B cell (primary cell): Measurements from ENCODE around the gene MRAS. TPM values are rescaled to one million over a fixed set of nuclear protein-coding genes. Genes with fewer than 3 reads are reported as not detected.

ENCODE experiments used
- polyA plus RNA-seq: library from polyadenylated mRNA; depleted of rRNA; stranded (reverse); fragments of >200 nt; gene quantifications from 2 replicates; pipeline ENCODE4 v1.2.3, GENCODE V29; 2012
- total RNA-seq, 2 donors: library from RNA; stranded (reverse); fragments of 120-200 nt in 1 of 2; gene quantifications; 1 replicate in 1 of 2; 2 replicates in 1 of 2; pipeline versions ENCODE4 v1.2.3 to v1.2.4, GENCODE V29; 2013 to 2022

MRAS gene
- total and polyA plus RNA-seq, 2 donors (not counting 1 experiment from before 2014, with no cell fraction given), result 0.03 to 0.22 TPM

Other genes with a start within 250 kb of the MRAS start
- not detected in 2 replicates for gene DZIP1L, start 233.0 kb upstream of the MRAS start, total RNA-seq
- gene DZIP1L, start 233.0 kb upstream of the MRAS start, polyA plus RNA-seq, result 0.25 TPM in 1 of 2 replicates, not detected in the other
- gene A4GNT, start 216.2 kb upstream of the MRAS start, total RNA-seq, result not detected in 2 replicates
- gene A4GNT, start 216.2 kb upstream of the MRAS start, polyA plus RNA-seq, result not detected in 2 replicates
- 22.6 and 27.6 TPM in 2 replicates for gene DBR1, start 173.7 kb upstream of the MRAS start, total RNA-seq
- 7.5 and 8.1 TPM in 2 replicates for gene DBR1, start 173.7 kb upstream of the MRAS start, polyA plus RNA-seq
- 81.1 and 98.4 TPM in 2 replicates for gene ARMC8, start 161.3 kb upstream of the MRAS start, total RNA-seq
- 35.3 and 46.2 TPM in 2 replicates for gene ARMC8, start 161.3 kb upstream of the MRAS start, polyA plus RNA-seq
- gene NME9, start 18.7 kb upstream of the MRAS start, total RNA-seq, result not detected in 2 replicates
- gene NME9, start 18.7 kb upstream of the MRAS start, polyA plus RNA-seq, result 0.17 TPM in 1 of 2 replicates, not detected in the other
- not detected in 2 replicates for gene ESYT3, start 86.0 kb downstream of the MRAS start, total RNA-seq
- not detected in 2 replicates for gene ESYT3, start 86.0 kb downstream of the MRAS start, polyA plus RNA-seq
- 9.6 and 11.6 TPM in 2 replicates for gene CEP70, start 245.7 kb downstream of the MRAS start, total RNA-seq
- 1.00 and 1.9 TPM in 2 replicates for gene CEP70, start 245.7 kb downstream of the MRAS start, polyA plus RNA-seq